Neural progenitor cell (in vitro differentiated cells): ENCODE data around the gene ZFP1. TPM values are rescaled to one million over a fixed set of nuclear protein-coding genes. Genes with fewer than 3 reads are reported as not detected.

Experiments used
- DNase-seq: peaks from one replicate; pipeline ENCODE4 v3.0.0-alpha.2; 2016; ENCODE audit warnings: low spot score
- H2AFZ ChIP-seq: fragments of 200-600 bp; sonication (generic); replicated peaks from 2 replicates; pipeline ENCODE4 v1.6.1; 2016; ENCODE audit warnings: antibody characterized with exemption
- H3F3A ChIP-seq: fragments of 200-600 bp; sonication (generic); 2 replicates; pipeline ENCODE4 v1.6.1; 2016; ENCODE audit warnings: antibody characterized with exemption, low read depth
- H3K27ac ChIP-seq: fragments of 200-600 bp; sonication (generic); 2 replicates; pipeline ENCODE4 v1.5.1; 2016; ENCODE audit warnings: mild to moderate bottlenecking
- H3K27me3 ChIP-seq: fragments of 200-600 bp; sonication (generic); 2 replicates; pipeline ENCODE4 v1.6.1; 2016; ENCODE audit warnings: mild to moderate bottlenecking, moderate library complexity
- H3K36me3 ChIP-seq: fragments of 200-600 bp; sonication (generic); 2 replicates; pipeline ENCODE4 v1.5.1; 2016
- H3K4me1 ChIP-seq: fragments of 200-600 bp; sonication (generic); 2 replicates; pipeline ENCODE4 v1.6.1; 2016; ENCODE audit warnings: mixed run types
- H3K4me2 ChIP-seq: fragments of 200-600 bp; sonication (generic); 2 replicates; pipeline ENCODE4 v1.6.1; 2016
- H3K4me3 ChIP-seq: fragments of 200-600 bp; sonication (generic); 2 replicates; pipeline ENCODE4 v1.5.1; 2016
- H3K79me2 ChIP-seq: fragments of 200-600 bp; sonication (generic); 2 replicates; pipeline ENCODE4 v1.6.1; 2016; ENCODE audit warnings: low read depth
- H3K9ac ChIP-seq: fragments of 200-600 bp; sonication (generic); 2 replicates; pipeline ENCODE4 v1.6.1; 2016
- H3K9me3 ChIP-seq: fragments of 200-600 bp; sonication (generic); 2 replicates; pipeline ENCODE4 v1.5.1; 2016; ENCODE audit warnings: low read depth
- H4K20me1 ChIP-seq: fragments of 200-600 bp; sonication (generic); 2 replicates; pipeline ENCODE4 v1.6.1; 2016; ENCODE audit warnings: low read depth
- H3K27ac Mint-ChIP-seq: 3 replicates; pipeline ENCODE4 v1.8.0; 2021; ENCODE audit warnings: mixed read lengths
- H3K27me3 Mint-ChIP-seq: 2 replicates; pipeline ENCODE4 v1.8.0; 2022; ENCODE audit warnings: low read depth, mild to moderate bottlenecking, inconsistent platforms, moderate library complexity, mixed read lengths; ENCODE audit not compliant: insufficient read depth
- H3K36me3 Mint-ChIP-seq: 3 replicates; pipeline ENCODE4 v1.8.0; 2021; ENCODE audit warnings: mixed read lengths
- H3K4me1 Mint-ChIP-seq: 3 replicates; pipeline ENCODE4 v1.8.0; 2021; ENCODE audit warnings: mixed read lengths
- H3K4me3 Mint-ChIP-seq: 3 replicates; pipeline ENCODE4 v1.8.0; 2021; ENCODE audit warnings: mild to moderate bottlenecking, moderate library complexity, mixed read lengths
- H3K9me3 Mint-ChIP-seq: 3 replicates; pipeline ENCODE4 v1.8.0; 2020; ENCODE audit warnings: mixed read lengths
- EZH2 ChIP-seq: fragments of 200-600 bp; sonication (generic); IDR thresholded peaks from 2 replicates; pipeline ENCODE4 v1.6.1; 2017; ENCODE audit warnings: antibody characterized with exemption, mild to moderate bottlenecking, moderate library complexity
- EZH2phosphoT487 ChIP-seq: fragments of 200-600 bp; sonication (generic); IDR thresholded peaks from 2 replicates; pipeline ENCODE4 v1.6.1; 2017; ENCODE audit warnings: antibody characterized with exemption
- total RNA-seq: library from RNA; depleted of rRNA; stranded (reverse); fragments of >200 nt; gene quantifications from 2 replicates; pipeline ENCODE4 v1.2.3, GENCODE V29; 2015; ENCODE audit warnings: low replicate concordance
- TF ChIP-seq, protein P1 (sequence below): fragments of 200-600 bp; sonication (generic); IDR thresholded peaks from 2 replicates; pipeline ENCODE4 v1.5.1; 2017; ENCODE audit warnings: antibody characterized with exemption, mild to moderate bottlenecking

The ZFP1 gene
- total RNA-seq, 1 donor from 2014 or later = 35.4 TPM

DNA sequence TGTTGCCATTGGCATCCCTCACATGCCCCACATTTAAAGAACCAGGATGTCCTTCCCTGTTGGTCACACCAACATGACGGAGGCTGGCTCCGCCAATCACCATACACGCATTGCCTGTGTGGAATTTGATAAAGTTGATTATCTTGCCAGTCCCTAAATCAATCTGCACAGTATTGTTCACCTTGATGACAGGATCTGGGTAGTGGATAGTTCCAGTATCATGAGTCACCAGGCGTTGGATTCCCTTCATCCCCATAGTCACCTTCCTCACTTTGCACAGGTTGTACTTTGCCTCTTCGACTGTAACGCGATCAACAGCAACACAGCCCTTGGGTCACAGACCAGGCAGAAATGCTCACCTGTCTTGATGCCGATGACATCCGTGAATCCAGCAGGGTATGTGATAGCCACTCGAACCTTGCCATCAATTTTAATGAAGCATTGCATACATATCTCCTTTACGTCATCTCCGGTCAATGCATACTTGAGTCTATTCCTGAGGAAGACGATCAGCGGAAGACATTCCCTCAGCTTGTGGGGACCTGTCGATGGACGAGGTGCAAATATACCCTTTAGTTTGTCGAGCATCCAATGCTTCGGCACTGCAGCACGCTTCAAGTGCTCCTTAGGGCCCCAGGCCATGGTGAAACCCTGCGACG is 44.4 kb downstream of the ZFP1 start:
- no peaks in the 10 kb centered on the region for H3K4me1 Mint-ChIP-seq
- H3K4me2 ChIP-seq = no peak overlapping the region
- H3K27me3 Mint-ChIP-seq = no peaks in the 10 kb centered on the region
- H3K27ac ChIP-seq = no peak overlapping the region
- no peaks in the 10 kb centered on the region for H3K9me3 ChIP-seq
- H4K20me1 ChIP-seq = no peaks in the 10 kb centered on the region
- no peak overlapping the region for H3K4me3 ChIP-seq
- TF ChIP-seq EZH2phosphoT487 = no peak
- TF ChIP-seq, protein P1, sequence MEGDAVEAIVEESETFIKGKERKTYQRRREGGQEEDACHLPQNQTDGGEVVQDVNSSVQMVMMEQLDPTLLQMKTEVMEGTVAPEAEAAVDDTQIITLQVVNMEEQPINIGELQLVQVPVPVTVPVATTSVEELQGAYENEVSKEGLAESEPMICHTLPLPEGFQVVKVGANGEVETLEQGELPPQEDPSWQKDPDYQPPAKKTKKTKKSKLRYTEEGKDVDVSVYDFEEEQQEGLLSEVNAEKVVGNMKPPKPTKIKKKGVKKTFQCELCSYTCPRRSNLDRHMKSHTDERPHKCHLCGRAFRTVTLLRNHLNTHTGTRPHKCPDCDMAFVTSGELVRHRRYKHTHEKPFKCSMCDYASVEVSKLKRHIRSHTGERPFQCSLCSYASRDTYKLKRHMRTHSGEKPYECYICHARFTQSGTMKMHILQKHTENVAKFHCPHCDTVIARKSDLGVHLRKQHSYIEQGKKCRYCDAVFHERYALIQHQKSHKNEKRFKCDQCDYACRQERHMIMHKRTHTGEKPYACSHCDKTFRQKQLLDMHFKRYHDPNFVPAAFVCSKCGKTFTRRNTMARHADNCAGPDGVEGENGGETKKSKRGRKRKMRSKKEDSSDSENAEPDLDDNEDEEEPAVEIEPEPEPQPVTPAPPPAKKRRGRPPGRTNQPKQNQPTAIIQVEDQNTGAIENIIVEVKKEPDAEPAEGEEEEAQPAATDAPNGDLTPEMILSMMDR = no peak
- TF ChIP-seq EZH2 = no peak
- H3K4me3 Mint-ChIP-seq = no peak overlapping the region
- H3K36me3 Mint-ChIP-seq = no peaks in the 10 kb centered on the region
- H3K4me1 ChIP-seq = no peaks in the 10 kb centered on the region
- H3K27ac Mint-ChIP-seq = no peak overlapping the region
- H3K9me3 Mint-ChIP-seq = peaks cover 9% of the 10 kb centered on the region
- H3K27me3 ChIP-seq = no peaks in the 10 kb centered on the region
- H3K36me3 ChIP-seq = no peaks in the 10 kb centered on the region
- no peaks in the 10 kb centered on the region for H3F3A ChIP-seq
- H2AFZ ChIP-seq = no peak overlapping the region
- H3K9ac ChIP-seq = no peak overlapping the region
- no peak for DNase-seq
- no peaks in the 10 kb centered on the region for H3K79me2 ChIP-seq

DNA sequence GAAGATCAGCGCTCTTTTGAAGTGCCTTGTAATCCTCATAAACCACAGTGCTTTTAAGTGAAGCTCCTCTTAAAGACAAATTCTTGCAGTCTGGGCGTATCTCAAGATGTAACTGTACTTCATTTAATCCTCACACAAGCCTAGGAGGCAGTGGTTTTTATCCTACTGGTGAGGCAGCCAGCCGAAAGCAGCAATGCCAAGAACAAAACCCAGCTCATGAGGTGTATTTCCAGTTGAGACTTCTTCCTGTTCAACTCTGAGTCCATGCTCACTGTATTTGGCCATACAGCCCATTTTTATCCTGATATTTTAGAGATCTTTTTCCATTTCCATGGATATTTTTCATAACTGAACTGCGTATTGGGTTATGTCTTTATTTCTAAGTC is 44.9 kb downstream of the ZFP1 start:
- Histone ChIP-seq H3K36me3 (no peaks in the 10 kb centered on the region), H3K79me2 (no peaks in the 10 kb centered on the region), H3K4me2 (no peak overlapping the region), H4K20me1 (no peaks in the 10 kb centered on the region), H3K27ac (no peak overlapping the region), H2AFZ (no peak overlapping the region), H3K9me3 (no peaks in the 10 kb centered on the region), H3K4me1 (no peaks in the 10 kb centered on the region), H3K27me3 (no peaks in the 10 kb centered on the region), H3K9ac (no peak overlapping the region), H3F3A (no peaks in the 10 kb centered on the region), H3K4me3 (no peak overlapping the region)
- TF ChIP-seq, protein P1 = no peak
- Mint-ChIP-seq H3K36me3 (no peaks in the 10 kb centered on the region), H3K27ac (no peak overlapping the region), H3K9me3 (peaks cover 9% of the 10 kb centered on the region), H3K4me1 (no peaks in the 10 kb centered on the region), H3K4me3 (no peak overlapping the region), H3K27me3 (no peaks in the 10 kb centered on the region)
- no peak for DNase-seq

DNA sequence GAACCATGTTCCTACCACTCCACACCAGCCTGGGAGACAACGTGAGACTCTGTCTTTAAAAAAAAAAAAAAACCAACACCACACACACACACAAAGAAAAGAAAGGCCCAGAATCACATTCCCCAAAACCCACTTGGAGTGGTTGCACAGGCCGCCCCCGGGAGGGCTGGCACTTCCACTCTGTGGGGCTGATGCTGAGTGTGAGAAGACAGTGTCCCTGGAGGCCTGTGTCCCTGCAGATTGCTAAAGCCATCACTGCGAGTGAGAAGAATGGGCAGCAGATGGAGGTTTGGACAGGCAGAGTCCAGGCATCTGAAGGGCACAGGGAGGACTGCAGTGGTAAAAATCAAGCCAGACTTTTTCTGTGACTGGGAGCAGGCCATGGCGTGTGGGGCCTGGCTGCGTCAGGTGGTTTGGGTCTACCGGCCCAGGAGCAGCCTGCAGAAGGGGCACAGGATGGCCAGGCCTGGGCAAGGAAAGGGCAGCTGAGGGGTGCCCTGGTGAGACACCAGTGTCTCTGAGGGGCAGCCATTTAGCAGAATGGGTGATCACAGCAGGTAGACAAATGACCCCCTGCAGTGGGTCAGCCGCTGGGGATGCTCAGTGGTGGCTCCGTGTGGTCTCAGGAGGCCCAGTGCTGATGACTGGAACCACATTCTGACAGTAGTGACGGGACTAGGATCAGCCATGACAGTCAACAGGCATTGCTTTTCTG is 45.6 kb downstream of the ZFP1 start:
- Mint-ChIP-seq H3K27ac (no peak overlapping the region), H3K4me1 (no peaks in the 10 kb centered on the region), H3K36me3 (no peaks in the 10 kb centered on the region), H3K9me3 (peaks cover 7% of the 10 kb centered on the region), H3K4me3 (no peak overlapping the region), H3K27me3 (no peaks in the 10 kb centered on the region)
- no peaks in the 10 kb centered on the region for H3F3A ChIP-seq
- H3K36me3 ChIP-seq = no peaks in the 10 kb centered on the region
- H3K9ac ChIP-seq = no peak overlapping the region
- H3K27me3 ChIP-seq = no peaks in the 10 kb centered on the region
- H3K79me2 ChIP-seq = no peaks in the 10 kb centered on the region
- no peaks in the 10 kb centered on the region for H3K4me1 ChIP-seq
- TF ChIP-seq EZH2phosphoT487 = no peak
- no peak for DNase-seq
- no peaks in the 10 kb centered on the region for H3K9me3 ChIP-seq
- no peak overlapping the region for H2AFZ ChIP-seq
- H3K4me2 ChIP-seq = no peak overlapping the region
- no peak overlapping the region for H3K27ac ChIP-seq
- H4K20me1 ChIP-seq = no peaks in the 10 kb centered on the region
- H3K4me3 ChIP-seq = no peak overlapping the region
